Measurements from ENCODE around the gene SFXN4.

SFXN4 gene

GRCh38 chr10:119105899-119106298, 59.6 kb downstream of the SFXN4 start:
- TF ChIP-seq CEBPB (IDR thresholded peaks at IDR 0.05), result 0 out of 2 replicates have a peak, but pooled peaks have one; percentile 15

GRCh38 chr10:119105155-119105554, 60.4 kb downstream of the SFXN4 start:
- no peak for TF ChIP-seq TCF12 (IDR thresholded peaks at IDR 0.05; ENCODE audit: low read depth)
- no peak for TF ChIP-seq YY1 (IDR thresholded peaks at IDR 0.05; ENCODE audit: low read depth)
- TF ChIP-seq NFIC (IDR thresholded peaks at IDR 0.05), result no peak
- no peak for TF ChIP-seq FOXM1 (IDR thresholded peaks at IDR 0.05; ENCODE audit: borderline replicate concordance, low read depth)
- TF ChIP-seq REST (IDR thresholded peaks at IDR 0.05; ENCODE audit: low read depth), result no peak

- peak; percentile 85 for TF ChIP-seq USF1 (IDR thresholded peaks at IDR 0.05)
- TF ChIP-seq ZBTB7A (IDR thresholded peaks at IDR 0.05; ENCODE audit: low read depth), result peak; percentile 53; the same call in 1 of the 2 replicates
- no peak for TF ChIP-seq CREB1 (IDR thresholded peaks at IDR 0.05; ENCODE audit: low read depth)
- no peak for TF ChIP-seq TCF12 (IDR thresholded peaks at IDR 0.05; ENCODE audit: low read depth)
- TF ChIP-seq MAX (IDR thresholded peaks at IDR 0.05), result 0 out of 2 replicates have a peak, but pooled peaks have one; percentile 5
- no peak for TF ChIP-seq FOXM1 (IDR thresholded peaks at IDR 0.05; ENCODE audit: borderline replicate concordance, low read depth)
- TF ChIP-seq YY1 (IDR thresholded peaks at IDR 0.05; ENCODE audit: low read depth), result no peak
- no peak for TF ChIP-seq RAD21 (IDR thresholded peaks at IDR 0.05; ENCODE audit: low read depth)
Measured at GRCh38 chr10:119104654-119105015, 60.9 kb downstream of the SFXN4 start.

- no peak; the same call in 1 of the 2 replicates for TF ChIP-seq ZBTB7A (IDR thresholded peaks at IDR 0.05; ENCODE audit: low read depth)
- peak; percentile 35; the same call in 1 of the 2 replicates for TF ChIP-seq TEAD4 (IDR thresholded peaks at IDR 0.05)
- TF ChIP-seq EP300 (IDR thresholded peaks at IDR 0.05; ENCODE audit: borderline replicate concordance), result peak; percentile 53
- peak; percentile 29; the same call in 1 of the 2 replicates for TF ChIP-seq MAX (IDR thresholded peaks at IDR 0.05)
- no peak for TF ChIP-seq CREB1 (IDR thresholded peaks at IDR 0.05; ENCODE audit: low read depth)
- peak; percentile 88 for TF ChIP-seq TAF1 (IDR thresholded peaks at IDR 0.05; ENCODE audit: low read depth)
- TF ChIP-seq USF1 (IDR thresholded peaks at IDR 0.05), result no peak
- peak; percentile 90 for TF ChIP-seq YY1 (IDR thresholded peaks at IDR 0.05; ENCODE audit: low read depth)
- no peak for TF ChIP-seq CEBPB (IDR thresholded peaks at IDR 0.05)
- TF ChIP-seq TCF12 (IDR thresholded peaks at IDR 0.05; ENCODE audit: low read depth), result 0 out of 2 replicates have a peak, but pooled peaks have one; percentile 16
- TF ChIP-seq NFIC (IDR thresholded peaks at IDR 0.05), result no peak
- no peak for TF ChIP-seq REST (IDR thresholded peaks at IDR 0.05; ENCODE audit: low read depth)
- no peak for TF ChIP-seq RAD21 (IDR thresholded peaks at IDR 0.05; ENCODE audit: low read depth)
Measured at GRCh38 chr10:119103903-119104653, 61.4 kb downstream of the SFXN4 start, which contains the start of gene DENND10. Gene DENND10 (plus strand): TSS chr10:119104113. CDS start chr10:119104143, 30 bp downstream.

- TF ChIP-seq TCF12 (IDR thresholded peaks at IDR 0.05; ENCODE audit: low read depth) (no peak), CEBPB (IDR thresholded peaks at IDR 0.05) (no peak)
Measured at GRCh38 chr10:119103241-119103902, 62.1 kb downstream of the SFXN4 start.

- TF ChIP-seq MAX (IDR thresholded peaks at IDR 0.05) (no peak), TEAD4 (IDR thresholded peaks at IDR 0.05) (peak; percentile 51; the same call in 1 of the 2 replicates)
Measured at GRCh38 chr10:119101366-119102098, 64.0 kb downstream of the SFXN4 start.
